K562 (cell line): ENCODE data around the gene GPR153. TPM values are rescaled to one million over a fixed set of nuclear protein-coding genes. Genes with fewer than 3 reads are reported as not detected.

Source experiments
- ATAC-seq: fragments of 200-7000 bp; cut with Tn5 transposase; 3 replicates; pipeline ENCODE4 v1.9.1; 2020; ENCODE audit warnings: moderate library complexity
- BruUV-seq: library from RNA; stranded (reverse); fragments of 400-500 nt; replicated peaks from 2 replicates; lab custom pipeline; 2021; lab: Mats Ljungman, UMichigan
- CTCF ChIA-PET: fragments of 300-600 bp; formaldehyde crosslinking; extraction: SDS; loops from one replicate; lab custom pipeline; 2021; ENCODE audit warnings: low intra/inter-chr PET ratio; lab: Yijun Ruan, JAX
- POLR2A ChIA-PET: fragments of 300-600, 350-650 bp; sonication (Branson Sonifier 250); formaldehyde crosslinking; extraction: SDS; loops from one replicate; lab custom pipeline; 2021; ENCODE audit warnings: antibody characterized with exemption, inconsistent platforms; lab: Yijun Ruan, JAX
- DNase-seq, 4 experiments: peaks; one replicate each; pipeline versions ENCODE4 v3.0.0 to v3.0.0-alpha.2; 2011 to 2018; ENCODE audit warnings: low spot score in 3 of 4, mixed read lengths in 3 of 4; ENCODE audit errors: extremely low read depth in 1 of 4
- FAIRE-seq: peaks from 2 replicates; lab custom pipeline; 2011; peaks lifted over from hg19 to GRCh38; lab: Jason Lieb, UNC
- H2AFZ ChIP-seq: 2 replicates; pipeline ENCODE4 v1.6.0; 2011; ENCODE audit warnings: low read depth, low read length, control low read depth, inconsistent platforms
- H3K27ac ChIP-seq: fragments of 200-600 bp; 3 replicates; pipeline ENCODE4 v1.8.0; 2011; ENCODE audit warnings: low read depth, mild to moderate bottlenecking, control low read depth, inconsistent platforms, low read length, moderate library complexity, mixed read lengths; ENCODE audit errors: extremely low read depth
- H3K27me3 ChIP-seq, 2 experiments: fragments of 300-600 bp in 1 of 2; 2 replicates in 1 of 2; 3 replicates in 1 of 2; pipeline versions ENCODE4 v1.6.0 to v1.8.0; 2011; ENCODE audit warnings: inconsistent platforms in 2 of 2, low read length in 2 of 2, mild to moderate bottlenecking in 1 of 2, mixed read lengths in 1 of 2, moderate library complexity in 1 of 2; ENCODE audit not compliant: control insufficient read depth in 2 of 2, insufficient read depth in 2 of 2
- H3K36me3 ChIP-seq: fragments of 300-600 bp; 3 replicates; pipeline ENCODE4 v1.8.0; 2011; ENCODE audit warnings: mild to moderate bottlenecking, low read length, inconsistent platforms; ENCODE audit not compliant: control insufficient read depth, insufficient read depth
- H3K4me1 ChIP-seq, 2 experiments: fragments of 200-600 bp in 1 of 2; replicated peaks in 1 of 2; 2 replicates in 1 of 2; 3 replicates in 1 of 2; pipeline versions ENCODE4 v1.5.1 to v1.8.0; 2011; ENCODE audit warnings: inconsistent platforms in 2 of 2, low read length in 2 of 2, mild to moderate bottlenecking in 1 of 2, mixed read lengths in 1 of 2, moderate library complexity in 1 of 2; ENCODE audit not compliant: control insufficient read depth in 2 of 2, insufficient read depth in 2 of 2
- H3K4me2 ChIP-seq: 2 replicates; pipeline ENCODE4 v1.6.1; 2011; ENCODE audit warnings: low read length, control low read depth, inconsistent platforms, mixed read lengths; ENCODE audit not compliant: insufficient read depth
- H3K4me3 ChIP-seq: fragments of 200-600 bp; sonication (generic), shearing (Covaris generic); 2 replicates; pipeline ENCODE4 v1.5.1; 2016; ENCODE audit warnings: control low read depth, inconsistent platforms
- H3K79me2 ChIP-seq: fragments of 200-600 bp; 3 replicates; pipeline ENCODE4 v1.8.0; 2011; ENCODE audit warnings: low read length, inconsistent platforms; ENCODE audit not compliant: control insufficient read depth, insufficient read depth
- H3K9ac ChIP-seq, 2 experiments: 2 replicates each; pipeline versions ENCODE4 v1.6.0 to v1.6.1; 2011; ENCODE audit warnings: low read depth in 2 of 2, low read length in 2 of 2, control low read depth in 1 of 2, inconsistent platforms in 1 of 2, mild to moderate bottlenecking in 1 of 2, mixed read lengths in 1 of 2; ENCODE audit not compliant: insufficient read depth in 1 of 2
- H3K9me1 ChIP-seq: one replicate; pipeline ENCODE4 v1.6.0; 2011; ENCODE audit warnings: inconsistent platforms, mild to moderate bottlenecking, low read length, moderate library complexity; ENCODE audit not compliant: control insufficient read depth, insufficient read depth
- H3K9me3 ChIP-seq: replicated peaks from 2 replicates; pipeline ENCODE4 v1.5.1; 2011; ENCODE audit warnings: low read depth, low read length, inconsistent platforms; ENCODE audit not compliant: control insufficient read depth, insufficient read depth
- H4K20me1 ChIP-seq: replicated peaks from 2 replicates; pipeline ENCODE4 v1.6.1; 2011; ENCODE audit warnings: low read length, inconsistent platforms, mixed read lengths; ENCODE audit not compliant: control insufficient read depth, insufficient read depth
- ARID3A ChIP-seq: IDR thresholded peaks from 2 replicates; pipeline ENCODE4 v1.6.1; 2012; ENCODE audit warnings: low read depth, low read length, improper control_type of control experiment, borderline replicate concordance
- E4F1 ChIP-seq: fragments of 250-450 bp; sonication (Bioruptor Pico); IDR thresholded peaks from 2 replicates; pipeline ENCODE4 v1.5.0; 2021; ENCODE audit warnings: mild to moderate bottlenecking, borderline replicate concordance
- PTBP1 ChIP-seq: fragments of 200-400 bp; formaldehyde crosslinking; IDR thresholded peaks from 2 replicates; pipeline ENCODE4 v1.6.1; 2017; ENCODE audit warnings: low read depth, low read length
- PTTG1 ChIP-seq: fragments of 450-650 bp; IDR thresholded peaks from 2 replicates; pipeline ENCODE4 v1.6.1; 2016; ENCODE audit warnings: low read depth, mild to moderate bottlenecking, missing genetic modification characterization, missing compliant biosample characterization
- RFX1 ChIP-seq: fragments of 450-650 bp; IDR thresholded peaks from 2 replicates; pipeline ENCODE4 v1.6.1; 2016; ENCODE audit warnings: mild to moderate bottlenecking, moderate library complexity
- TCF7L2 ChIP-seq: fragments of 150-350 bp; IDR thresholded peaks from 2 replicates; pipeline ENCODE4 v1.6.1; 2016; ENCODE audit warnings: low read depth, mild to moderate bottlenecking, low read length, moderate library complexity
- TEAD1 ChIP-seq, 2 experiments: fragments of 450-650 bp in 1 of 2; sonication (generic) in 1 of 2; formaldehyde crosslinking; IDR thresholded peaks; 2 replicates each; pipeline versions ENCODE4 v1.4.0 to v1.8.0; 2020 to 2022; ENCODE audit warnings: mild to moderate bottlenecking in 2 of 2, missing genetic modification reagents in 1 of 2
- THRB ChIP-seq: fragments of 450-650 bp; formaldehyde crosslinking; conservative IDR thresholded peaks from 2 replicates; pipeline ENCODE4 v1.4.0; 2022; ENCODE audit warnings: mild to moderate bottlenecking, missing genetic modification characterization
- ZBTB17 ChIP-seq: fragments of 450-650 bp; formaldehyde crosslinking; IDR thresholded peaks from 2 replicates; pipeline ENCODE4 v1.4.0; 2020; ENCODE audit warnings: mild to moderate bottlenecking
- ZNF740 ChIP-seq, 3 experiments: fragments of 200-800 bp in 1 of 3; sonication (Bioruptor generic) in 1 of 3; sonication (generic) in 1 of 3; formaldehyde crosslinking in 1 of 3; IDR thresholded peaks; 2 replicates each; pipeline versions ENCODE4 v1.6.1 to v1.8.0; 2016 to 2022; ENCODE audit warnings: mild to moderate bottlenecking in 2 of 3, missing compliant biosample characterization in 2 of 3, missing genetic modification characterization in 2 of 3, missing genetic modification reagents in 1 of 3
- ZNF785 ChIP-seq: fragments of 250-450 bp; sonication (Bioruptor Pico); IDR thresholded peaks from 2 replicates; pipeline ENCODE4 v1.4.0; 2020; ENCODE audit warnings: mild to moderate bottlenecking
- WGBS: fragments of 100-300 bp; shearing (Covaris generic); methylation state at CpG from one replicate; pipeline ENCODE4 v1.1.6; 2016; ENCODE audit warnings: low coverage, mixed read lengths; ENCODE audit not compliant: insufficient coverage; ENCODE audit errors: missing lambda C conversion rate; 5-methylcytosine and 5-hydroxymethylcytosine counted together
- in situ Hi-C: fragments of 300-500 bp; cut with MboI; formaldehyde crosslinking; loops from 4 replicates; pipeline ENCODE4 v1.15.0; 2018; ENCODE audit warnings: inconsistent platforms, mixed read lengths
- intact Hi-C: fragments of 100-400 bp; cut with micrococcal nuclease; formaldehyde crosslinking; loops from 2 replicates; pipeline ENCODE4 v1.14.2; 2022
- polyA plus RNA-seq, 8 experiments: library from polyadenylated mRNA; depleted of rRNA in 4 of 8; stranded (reverse) in 5 of 8; unstranded in 3 of 8; fragments of >200 nt; fragmentation: Nextera tagmentation in 2 of 8; fragmentation: Illumina TruSeq in 1 of 8; extraction: Ambion mirVana in 2 of 8; extraction: Trizol in 1 of 8; gene quantifications; 2 replicates each; pipeline versions ENCODE4 v1.2.1 to v1.2.3, GENCODE V29; 2011 to 2014; ENCODE audit warnings: inconsistent platforms in 1 of 8, missing spikeins in 1 of 8
- total RNA-seq, 7 experiments: library from RNA; depleted of rRNA in 6 of 7; stranded (reverse); fragments of >200 nt in 6 of 7; fragmentation: Illumina TruSeq in 2 of 7; extraction: Trizol in 2 of 7; gene quantifications; 2 replicates each; pipeline versions ENCODE4 v1.2.1 to v1.2.3, GENCODE V29; 2011 to 2021; ENCODE audit warnings: low replicate concordance in 1 of 7

Gene GPR153
- total and polyA plus RNA-seq, 9 of the 15 experiments (the other 6 are each of a cell fraction or from before 2014, with no cell fraction given): 0.01 to 1.5 (median 0.51) TPM

GRCh38 chr1:6274622-6275139, 13.8 kb upstream of the GPR153 start:
- H3K9me1 ChIP-seq: no peaks in the 10 kb centered on the region
- no peak overlapping the region for H3K4me3 ChIP-seq
- H3K4me1 ChIP-seq: peaks cover 5 to 72% of the 10 kb centered on the region in 2 experiments; a peak in 4 of 5 replicates
- H3K4me2 ChIP-seq: no peak overlapping the region
- ChIA-PET POLR2A (interaction anchor here (0.6 kb wide), 1 partner anchor 9 kb away, joined by 3 read pairs; no protein-coding TSS in a partner anchor), CTCF (no interaction called here)
- no peaks in the 10 kb centered on the region for H3K79me2 ChIP-seq
- in situ Hi-C loops: loop anchor here (25.0 kb wide), 1 partner anchor 938 kb away; no protein-coding TSS in a partner anchor
- 89% methylated on average over 16 of the region's 16 CpGs for WGBS
- H3K9ac ChIP-seq: peak overlapping the region in 1 of 2 experiments; percentile 68; a peak in 2 of 4 replicates
- no peak for DNase-seq
- H2AFZ ChIP-seq: no peak overlapping the region
- FAIRE-seq: no peak
- H3K36me3 ChIP-seq: no peaks in the 10 kb centered on the region
- no peaks in the 10 kb centered on the region for H3K27me3 ChIP-seq
- H3K9me3 ChIP-seq: no peaks in the 10 kb centered on the region
- intact Hi-C loops: no loop called here
- no peak for ATAC-seq
- H4K20me1 ChIP-seq: peaks cover 11% of the 10 kb centered on the region; the same call in 1 of the 2 replicates
- no TSS peak for BruUV-seq
- H3K27ac ChIP-seq: no peak overlapping the region
- TF ChIP-seq ZNF740 (CRISPR knock-in tag; IDR thresholded peaks at IDR 0.05) (no peak), ZNF740 (tag; IDR thresholded peaks at IDR 0.05) (no peak), RFX1 (no peak), TEAD1 (CRISPR knock-in tag; IDR thresholded peaks at IDR 0.05) (no peak), TCF7L2 (no peak), ZBTB17 (CRISPR knock-in tag) (no peak), ARID3A (no peak), ZNF785 (CRISPR knock-in tag) (no peak), PTTG1 (no peak), E4F1 (CRISPR knock-in tag) (no peak), THRB (CRISPR knock-in tag) (no peak), PTBP1 (no peak)
